ENCODE results near the gene ZSCAN21.
"Not testable (repeated sequence)": the region's sequence is repeated elsewhere in the genome, so short reads cannot be mapped to it uniquely, and the experiment has no call there.

The ZSCAN21 gene

DNA sequence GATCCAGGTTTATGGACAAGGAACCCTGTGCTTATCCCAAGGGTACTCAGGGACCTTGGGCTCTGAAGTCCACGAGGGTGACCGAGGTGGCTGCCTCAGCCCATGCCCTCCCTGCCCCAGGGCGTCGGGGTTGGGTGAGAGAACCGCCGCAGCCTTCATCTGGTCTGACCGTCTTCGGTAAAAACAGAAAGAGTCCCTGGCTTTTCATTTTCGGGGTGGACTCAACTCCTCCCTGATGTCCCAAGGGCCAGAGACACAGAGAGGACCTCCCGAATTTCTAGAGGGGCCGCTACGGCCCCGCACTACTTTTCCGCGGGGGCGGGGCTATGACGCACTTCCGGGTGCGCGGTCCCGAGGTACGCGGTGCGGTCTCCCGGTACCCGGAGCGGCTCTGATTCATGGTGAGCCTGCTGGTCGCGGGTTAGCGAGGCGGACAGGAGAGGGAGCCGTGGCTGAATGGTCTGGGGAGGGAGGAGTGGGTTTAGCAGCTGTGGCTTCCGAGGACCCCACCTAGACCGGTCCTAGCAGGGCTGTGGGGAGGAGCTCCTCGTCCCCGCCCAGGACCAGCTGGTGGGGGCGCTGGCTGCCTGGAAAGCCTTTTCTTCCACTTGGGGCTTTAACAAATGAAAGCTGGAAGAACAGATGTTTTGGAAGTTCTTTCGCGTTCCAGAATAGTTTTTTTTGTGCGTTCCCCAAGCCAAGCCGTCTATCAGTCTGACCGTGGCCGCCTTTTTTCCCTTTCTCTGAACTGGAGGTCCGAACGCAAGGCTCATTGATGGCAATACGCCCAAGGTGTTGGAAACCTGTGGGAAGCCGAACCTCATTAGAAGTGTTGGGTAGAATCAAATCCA lies at the start of gene ZSCAN21:
TSS of gene ZSCAN21 (plus strand) at position 334 of the 851 bp plus-strand sequence. CDS start 7,233 bp downstream, outside the sequence.
- peak; percentile 81 for DNase-seq (ENCODE audit: low read depth)

DNA sequence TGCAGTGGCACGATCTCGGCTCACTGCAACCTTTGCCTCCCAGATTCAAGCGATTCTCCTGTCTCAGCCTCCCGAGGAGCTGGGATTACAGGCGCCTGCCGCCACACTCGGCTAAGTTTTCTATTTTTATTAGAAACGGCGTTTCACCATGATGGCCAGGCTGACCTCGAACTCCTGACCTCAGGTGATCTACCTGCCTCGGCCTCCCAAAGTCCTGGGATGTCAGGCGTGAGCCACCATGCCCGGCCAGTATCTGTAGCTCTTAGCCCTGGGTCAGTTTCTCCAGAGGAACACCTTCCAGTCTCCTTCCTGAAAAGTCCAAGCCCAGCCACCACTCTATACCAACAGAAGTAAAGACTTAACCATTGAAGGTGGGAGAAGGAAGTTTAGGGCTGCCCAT lies 49.3 kb upstream of the ZSCAN21 start:
- no peak for DNase-seq (ENCODE audit: low read depth)

DNA sequence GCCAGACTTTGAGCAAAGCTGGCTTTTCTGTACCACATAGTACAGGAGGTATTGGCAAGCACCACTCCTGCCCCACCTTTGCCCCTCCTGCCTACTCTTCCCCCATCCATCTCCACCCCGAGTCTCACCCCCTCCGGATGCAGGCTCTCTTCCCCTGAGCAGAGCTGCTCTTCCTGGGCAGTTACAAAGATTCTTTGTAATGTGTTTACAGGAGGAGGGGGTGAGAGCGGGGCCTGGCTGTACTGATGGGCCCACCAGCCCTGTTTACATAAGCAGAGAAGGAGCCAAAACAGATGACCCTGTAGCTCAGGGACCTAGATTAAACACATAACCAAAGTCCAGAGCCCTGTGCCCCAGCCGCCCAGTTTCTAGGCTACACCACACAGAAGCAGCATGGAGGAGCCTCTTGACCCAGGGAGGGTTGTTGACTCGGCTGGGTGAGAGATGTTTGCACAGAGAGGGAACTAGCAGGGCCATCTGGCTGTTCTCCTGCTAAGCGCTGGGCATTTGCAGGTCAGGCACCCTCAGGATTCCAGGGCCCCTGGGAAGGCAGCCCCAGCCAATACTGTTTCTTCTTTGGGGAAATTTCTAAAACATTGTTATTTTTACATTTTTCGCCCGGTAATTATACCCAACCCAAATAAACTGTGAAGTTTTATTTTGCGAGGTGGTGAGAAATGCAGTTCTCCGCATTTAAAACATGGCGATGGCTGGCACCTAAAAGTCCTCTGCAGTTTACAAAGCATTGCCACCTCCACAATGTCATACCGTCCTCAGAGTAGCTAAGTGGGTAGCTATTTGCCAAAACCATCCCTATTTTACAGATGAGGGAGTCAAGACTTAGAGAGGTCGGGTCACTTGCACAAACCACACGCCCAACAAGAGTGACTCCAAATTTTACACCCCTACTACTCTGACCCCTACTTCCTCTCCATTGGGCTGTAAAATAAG lies 45.6 kb upstream of the ZSCAN21 start:
- DNase-seq (ENCODE audit: low read depth): no peak

DNA sequence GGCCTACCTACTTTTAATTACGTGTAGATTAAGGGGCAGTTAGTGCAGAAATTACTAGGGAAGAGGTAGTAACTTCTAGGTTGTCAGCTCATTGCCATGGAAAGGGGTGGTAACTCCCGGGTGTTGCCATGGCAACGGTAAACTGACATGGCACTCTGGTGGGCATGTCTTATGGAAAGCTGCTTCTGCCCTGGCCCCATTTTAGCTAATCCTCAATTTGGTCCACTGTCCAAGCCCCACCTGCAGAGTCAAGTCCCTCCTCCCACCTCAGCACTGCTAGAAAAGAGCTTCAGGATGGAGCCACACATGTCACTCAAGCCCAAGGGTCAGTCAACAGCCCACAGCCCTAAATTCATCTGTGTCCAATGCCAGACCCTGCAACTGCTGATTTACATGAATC lies 41.7 kb upstream of the ZSCAN21 start:
- DNase-seq (ENCODE audit: low read depth): no peak

DNA sequence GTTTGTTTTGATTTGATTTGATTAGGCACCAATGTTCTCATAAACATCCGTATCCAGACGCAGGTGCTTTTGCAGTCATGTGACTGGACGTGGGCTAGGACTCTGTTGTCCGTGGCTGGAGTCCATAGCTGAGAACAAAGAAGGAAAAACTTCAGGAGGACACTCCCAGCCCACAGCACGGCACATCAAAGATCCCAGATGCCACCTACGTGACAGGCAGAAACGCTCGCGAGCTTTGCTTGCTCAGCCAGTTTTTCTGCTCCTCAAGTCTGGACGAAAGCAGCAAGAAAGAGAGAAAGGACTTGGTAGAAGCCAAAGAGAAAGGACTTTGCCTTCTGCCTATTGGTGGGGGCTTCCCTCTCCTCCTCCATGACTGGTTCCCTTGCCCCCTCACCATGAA lies 41.0 kb upstream of the ZSCAN21 start:
- no peak for DNase-seq (ENCODE audit: low read depth)

DNA sequence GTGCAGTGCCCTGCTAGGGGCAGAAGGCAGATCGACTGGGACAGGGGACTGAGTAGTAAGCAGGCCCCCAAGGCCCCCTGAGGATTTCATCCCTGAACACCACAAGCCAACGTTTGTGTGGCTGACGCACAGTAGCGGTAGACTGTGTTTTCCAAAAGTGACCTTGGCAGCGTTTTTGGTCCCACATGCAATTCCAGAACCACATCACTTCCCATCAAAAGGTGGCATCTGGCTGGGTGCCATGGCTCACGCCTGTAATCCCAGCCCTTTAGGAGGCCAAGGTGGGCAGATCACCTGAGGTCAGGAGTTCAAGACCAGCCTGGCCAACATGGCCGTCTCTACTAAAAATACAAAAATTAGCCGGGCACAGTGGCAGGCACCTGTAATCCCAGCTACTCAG lies 39.6 kb upstream of the ZSCAN21 start:
- DNase-seq (ENCODE audit: low read depth): not testable (repeated sequence)

DNA sequence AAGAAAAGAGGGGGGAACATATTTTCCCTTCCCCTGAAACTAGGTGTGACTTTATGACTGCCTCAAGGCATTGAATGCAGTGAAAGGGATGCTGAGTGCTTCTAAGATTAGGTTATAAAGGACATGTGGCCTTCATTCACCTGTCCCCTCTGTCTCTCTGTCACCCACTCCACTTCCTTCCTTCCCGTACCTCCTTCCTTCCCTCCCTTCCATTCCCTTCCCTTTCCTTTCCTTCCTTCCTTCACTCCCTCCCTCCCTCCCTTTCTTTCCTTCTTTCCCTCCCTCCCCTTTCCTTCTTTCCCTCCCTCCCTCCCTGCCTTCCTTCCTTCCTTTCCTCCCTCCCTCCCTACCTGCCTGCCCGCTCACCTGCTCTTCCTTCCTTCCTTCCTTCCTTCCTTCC lies 38.7 kb upstream of the ZSCAN21 start:
- no peak for DNase-seq (ENCODE audit: low read depth)

DNA sequence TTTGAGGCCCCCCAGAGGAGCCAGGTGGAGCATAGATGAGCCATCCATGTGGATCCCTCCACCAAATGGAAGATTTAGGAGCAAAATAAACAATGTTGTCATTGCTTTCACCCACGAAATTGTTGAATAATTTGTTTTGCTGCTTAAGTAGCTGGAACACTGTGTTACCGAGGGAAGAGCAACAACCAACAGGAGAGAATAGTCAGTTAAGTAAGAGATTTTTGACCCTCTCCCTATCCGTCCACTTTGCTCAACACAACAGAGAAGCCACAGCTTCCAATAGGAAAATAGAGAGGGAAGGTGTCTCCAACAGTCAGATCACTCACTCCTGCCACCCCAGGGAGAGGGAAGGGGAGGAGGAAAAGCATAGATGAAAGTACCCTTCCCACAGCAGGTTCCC lies 38.1 kb upstream of the ZSCAN21 start:
- no peak for DNase-seq (ENCODE audit: low read depth)

DNA sequence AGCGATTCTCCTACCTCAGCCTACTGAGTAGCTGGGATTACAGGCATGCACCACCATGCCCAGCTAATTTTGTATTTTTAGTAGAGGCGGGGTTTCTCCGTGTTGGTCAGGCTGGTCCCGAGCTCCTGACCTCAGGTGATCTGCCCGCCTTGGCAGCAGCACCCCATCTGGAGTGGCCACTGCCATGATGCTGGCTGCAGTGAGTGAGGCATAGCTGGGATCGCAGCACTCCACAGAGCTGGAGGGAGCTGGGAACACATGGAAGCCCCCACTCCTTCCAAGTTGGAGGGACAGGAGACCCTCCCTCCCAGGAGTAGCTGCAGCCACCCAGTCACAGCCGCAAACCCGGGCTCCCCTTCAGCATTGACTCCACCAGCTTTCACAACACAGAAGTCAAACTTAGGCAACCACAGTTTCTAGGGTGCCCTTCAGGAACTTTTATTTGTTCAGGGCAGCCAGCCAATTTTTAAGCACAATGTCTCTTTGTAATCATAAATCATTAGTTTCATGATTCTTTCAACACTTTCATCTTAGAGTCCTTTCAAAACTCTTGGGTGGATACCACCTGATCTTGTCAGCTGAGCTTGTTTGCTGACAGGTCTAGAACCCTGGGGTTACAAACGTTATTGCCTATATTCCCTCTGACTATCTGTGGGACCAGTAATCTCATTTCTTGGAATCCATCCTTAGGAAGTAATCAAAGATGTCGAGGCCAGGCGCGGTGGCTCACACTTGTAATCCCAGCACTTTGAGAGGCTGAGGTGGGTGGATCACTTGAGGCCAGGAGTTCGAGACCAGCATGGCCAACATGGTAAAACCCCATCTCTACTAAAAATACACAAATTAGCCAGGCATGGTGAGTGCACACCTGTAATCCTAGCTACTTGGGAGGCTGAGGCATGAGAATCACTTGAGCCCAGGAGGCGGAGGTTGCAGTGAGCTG lies 36.9 kb upstream of the ZSCAN21 start:
- DNase-seq (ENCODE audit: low read depth): not testable (repeated sequence)

DNA sequence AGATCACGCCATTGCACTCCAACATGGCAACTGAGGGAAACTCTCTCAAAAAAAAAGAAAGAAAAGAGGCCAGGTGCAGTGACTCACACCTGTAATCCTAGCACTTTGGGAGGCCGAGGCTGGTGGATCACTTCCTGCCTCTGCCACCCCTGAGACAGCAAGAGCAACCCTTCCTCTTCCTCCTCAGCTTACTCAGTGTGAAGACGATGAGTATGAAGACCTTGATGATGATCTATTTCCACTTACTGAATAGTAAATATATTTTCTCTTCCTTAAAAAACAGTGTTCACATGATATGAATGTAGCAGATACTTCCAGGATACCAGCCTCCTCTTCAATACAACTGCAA lies 36.3 kb upstream of the ZSCAN21 start:
- DNase-seq (ENCODE audit: low read depth): no peak

DNA sequence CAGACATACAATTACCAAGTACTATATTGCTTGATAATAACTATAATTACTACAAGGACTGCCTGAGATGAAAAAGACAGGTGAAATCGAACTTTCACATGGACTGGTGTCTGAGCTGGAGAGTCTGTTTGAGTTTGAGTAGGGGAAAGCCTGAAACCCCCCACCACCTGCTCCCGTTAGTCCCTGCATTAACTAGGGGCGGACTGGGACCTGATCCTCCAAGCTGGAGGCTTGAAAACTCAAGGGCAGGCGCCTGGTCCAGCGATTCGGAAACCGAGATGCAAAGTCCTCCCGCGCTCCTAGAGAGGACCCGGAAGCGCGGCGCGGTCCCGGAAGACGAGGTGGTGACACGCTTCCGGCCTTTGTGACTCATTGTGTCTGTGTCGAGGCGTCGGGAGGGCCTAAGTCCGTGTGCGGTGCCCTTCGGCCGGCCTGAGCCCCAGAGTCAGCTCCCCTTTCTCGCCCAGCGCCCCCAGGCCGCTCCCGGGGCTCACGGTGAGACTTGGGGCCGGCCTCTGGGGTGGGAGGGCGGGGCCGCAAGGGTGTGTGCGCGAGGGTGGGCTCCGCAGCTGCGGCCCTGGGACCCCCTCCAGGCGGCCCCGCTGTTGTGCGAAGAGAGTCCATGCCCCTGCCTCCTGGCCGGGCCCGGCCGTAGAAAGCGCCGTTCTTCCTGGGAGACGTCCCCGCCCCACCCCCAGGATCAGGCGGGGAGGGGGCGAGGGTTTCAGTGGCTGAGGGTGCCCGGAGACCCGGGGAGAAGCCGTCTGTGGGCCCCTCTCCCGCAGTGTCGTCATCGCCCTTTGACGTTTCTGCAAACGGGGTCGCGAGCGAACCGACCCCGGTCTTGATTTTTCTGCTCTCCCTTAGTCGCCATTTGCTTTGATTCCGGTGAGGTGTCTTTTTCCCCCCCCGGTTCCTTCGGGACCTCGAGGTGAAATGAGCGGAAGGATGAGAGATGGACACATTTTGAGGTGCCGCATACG lies 34.1 kb upstream of the ZSCAN21 start, which contains the start of gene ZKSCAN1:
TSS of gene ZKSCAN1 (plus strand) at position 365 of the 983 bp plus-strand sequence. CDS start 7,911 bp downstream, outside the sequence.
- DNase-seq (ENCODE audit: low read depth): peak; percentile 91

DNA sequence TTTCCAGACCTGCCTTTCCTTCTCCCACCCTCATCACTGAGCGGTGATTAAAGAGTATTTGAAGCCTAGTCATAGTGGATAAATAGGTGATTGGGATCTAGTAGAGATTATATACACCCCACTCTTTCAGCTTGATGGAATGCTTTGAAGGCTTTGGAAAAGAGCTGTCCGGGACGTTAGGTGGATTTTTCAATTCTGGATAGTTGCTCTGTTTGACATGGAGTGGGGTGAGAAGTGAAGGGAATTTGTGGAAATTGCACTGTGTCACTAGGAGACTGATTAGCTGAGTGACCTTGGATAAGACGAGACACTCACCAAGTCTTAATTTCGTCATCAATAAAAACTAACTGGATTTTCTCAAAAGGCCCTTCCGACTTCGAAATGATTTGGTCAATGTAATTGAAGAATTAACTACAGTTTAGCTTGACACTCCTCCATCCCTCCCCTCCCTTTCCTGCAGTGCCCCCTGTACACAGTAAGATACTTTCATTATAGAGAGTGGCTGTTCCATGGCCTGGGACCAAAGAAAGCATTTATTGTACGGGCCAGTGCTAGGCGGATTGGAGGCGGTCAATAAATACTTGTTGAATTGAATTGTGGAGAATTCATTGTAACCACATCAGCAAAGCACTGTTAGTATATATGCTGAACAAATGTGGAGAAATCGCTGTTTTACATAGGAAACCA lies 33.2 kb upstream of the ZSCAN21 start:
- DNase-seq (ENCODE audit: low read depth): peak; percentile 12

DNA sequence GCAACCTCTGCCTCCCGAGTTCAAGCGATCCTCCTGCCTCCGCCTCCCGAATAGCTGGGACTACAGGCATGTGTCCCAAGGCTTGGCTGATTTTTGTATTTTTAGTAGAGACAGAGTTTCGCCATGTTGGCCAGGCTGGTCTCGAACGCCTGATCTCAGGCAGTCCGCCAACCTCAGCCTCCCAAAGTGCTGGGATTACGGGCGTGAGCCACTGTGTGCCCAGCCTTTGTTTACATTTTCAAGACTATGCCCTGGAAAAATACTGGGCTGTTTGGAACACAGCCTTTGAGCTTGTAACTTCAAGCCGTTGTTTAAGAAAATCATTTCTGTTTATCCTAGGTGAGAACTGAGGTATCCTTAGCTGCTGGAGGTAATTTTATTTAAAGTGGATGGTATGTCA lies 32.3 kb upstream of the ZSCAN21 start:
- DNase-seq (ENCODE audit: low read depth): no peak

DNA sequence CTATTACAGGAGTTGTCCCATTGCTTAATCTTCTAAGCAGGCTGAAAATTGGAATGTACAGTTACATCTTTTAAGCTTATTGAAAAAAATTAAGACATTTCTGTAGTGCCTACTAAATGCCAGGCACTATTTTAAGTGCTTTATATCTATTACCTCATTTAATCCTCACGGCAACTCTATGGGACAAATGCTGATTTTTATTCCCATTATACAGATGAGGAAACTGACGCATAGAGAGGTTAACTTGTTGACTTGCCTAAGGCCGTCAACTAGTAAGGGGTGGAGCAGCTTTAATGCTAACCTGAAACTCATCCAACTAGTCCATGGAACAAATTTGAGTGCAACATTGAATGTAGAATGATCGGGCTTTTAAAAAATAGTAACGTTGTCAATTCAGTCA lies 31.7 kb upstream of the ZSCAN21 start:
- DNase-seq (ENCODE audit: low read depth): no peak

DNA sequence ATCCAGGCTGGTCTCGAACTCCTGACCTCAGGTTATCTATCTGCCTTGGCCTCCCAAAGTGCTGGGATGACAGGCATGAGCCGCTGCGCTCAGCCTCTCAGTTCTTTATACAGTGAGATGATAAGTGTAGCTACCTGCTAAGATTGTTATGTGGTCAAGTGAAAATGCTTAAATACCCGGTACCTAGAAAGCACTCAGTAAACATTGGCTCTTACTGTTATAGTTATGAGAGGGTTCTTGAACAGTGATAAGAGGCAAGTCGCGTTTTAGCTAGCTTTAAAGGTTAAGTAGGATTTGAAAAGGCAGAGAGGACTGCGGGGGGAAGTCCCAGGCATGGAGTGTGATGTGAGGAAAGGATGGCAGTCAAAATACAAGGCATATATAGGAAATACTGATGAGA lies 29.7 kb upstream of the ZSCAN21 start:
- no peak for DNase-seq (ENCODE audit: low read depth)

DNA sequence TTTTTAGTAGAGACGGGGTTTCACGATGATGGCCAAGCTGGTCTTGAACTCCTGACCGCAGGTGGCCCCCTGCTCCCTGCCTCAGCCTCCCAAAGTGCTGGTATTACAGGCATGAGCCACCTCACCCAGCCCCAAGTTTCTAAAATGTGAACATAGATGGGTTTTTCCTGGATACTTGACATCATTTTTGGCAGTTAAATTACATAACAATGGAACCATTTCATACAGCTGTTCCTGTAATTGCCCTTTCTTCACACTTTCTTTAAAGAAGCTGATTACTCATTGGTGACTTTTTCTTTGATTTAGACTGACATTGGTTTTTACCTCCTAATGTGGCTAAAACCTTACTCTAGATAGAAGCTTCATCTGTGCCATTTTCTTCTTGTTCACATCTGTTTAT lies 28.3 kb upstream of the ZSCAN21 start:
- DNase-seq (ENCODE audit: low read depth): no peak

DNA sequence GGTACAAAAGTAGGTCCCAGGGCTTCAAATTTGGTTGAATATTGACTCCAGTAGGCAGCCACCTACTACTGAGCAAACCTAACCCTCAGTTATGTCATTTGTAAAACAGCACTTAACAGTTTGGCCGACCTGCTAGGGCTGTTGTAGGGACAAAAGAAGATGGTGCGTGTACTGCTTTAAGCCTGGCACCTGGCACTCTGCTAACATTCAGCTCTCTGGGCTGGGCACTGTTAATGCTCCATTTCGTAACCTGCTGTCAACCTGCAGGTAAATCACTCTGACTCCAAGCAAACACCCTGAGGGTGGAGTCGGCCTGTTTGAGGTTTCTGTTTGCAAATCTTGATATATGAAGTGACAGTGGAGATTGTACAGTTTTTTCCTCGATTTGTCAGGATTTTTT lies 27.0 kb upstream of the ZSCAN21 start:
- DNase-seq (ENCODE audit: low read depth): no peak

DNA sequence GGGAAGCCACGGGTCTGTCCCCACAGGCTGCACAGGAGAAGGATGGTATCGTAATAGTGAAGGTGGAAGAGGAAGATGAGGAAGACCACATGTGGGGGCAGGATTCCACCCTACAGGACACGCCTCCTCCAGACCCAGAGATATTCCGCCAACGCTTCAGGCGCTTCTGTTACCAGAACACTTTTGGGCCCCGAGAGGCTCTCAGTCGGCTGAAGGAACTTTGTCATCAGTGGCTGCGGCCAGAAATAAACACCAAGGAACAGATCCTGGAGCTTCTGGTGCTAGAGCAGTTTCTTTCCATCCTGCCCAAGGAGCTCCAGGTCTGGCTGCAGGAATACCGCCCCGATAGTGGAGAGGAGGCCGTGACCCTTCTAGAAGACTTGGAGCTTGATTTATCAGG lies 26.0 kb upstream of the ZSCAN21 start:
- no peak for DNase-seq (ENCODE audit: low read depth)

DNA sequence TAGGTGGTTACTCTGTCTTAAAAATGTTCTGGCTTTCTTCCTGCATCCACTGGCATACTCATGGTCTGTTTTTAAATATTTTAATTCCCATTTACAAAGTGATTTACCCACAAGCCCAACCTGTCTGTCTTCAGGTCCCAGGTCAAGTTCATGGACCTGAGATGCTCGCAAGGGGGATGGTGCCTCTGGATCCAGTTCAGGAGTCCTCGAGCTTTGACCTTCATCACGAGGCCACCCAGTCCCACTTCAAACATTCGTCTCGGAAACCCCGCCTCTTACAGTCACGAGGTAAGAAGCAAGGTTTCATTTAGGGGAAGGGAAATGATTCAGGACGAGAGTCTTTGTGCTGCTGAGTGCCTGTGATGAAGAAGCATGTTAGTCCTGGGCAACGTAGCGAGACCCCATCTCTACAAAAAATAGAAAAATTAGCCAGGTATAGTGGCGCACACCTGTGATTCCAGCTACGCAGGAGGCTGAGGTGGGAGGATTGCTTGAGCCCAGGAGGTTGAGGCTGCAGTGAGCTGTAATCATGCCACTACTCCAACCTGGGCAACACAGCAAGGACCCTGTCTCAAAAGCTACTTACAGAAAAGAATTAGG lies 25.5 kb upstream of the ZSCAN21 start:
- no peak for DNase-seq (ENCODE audit: low read depth)

DNA sequence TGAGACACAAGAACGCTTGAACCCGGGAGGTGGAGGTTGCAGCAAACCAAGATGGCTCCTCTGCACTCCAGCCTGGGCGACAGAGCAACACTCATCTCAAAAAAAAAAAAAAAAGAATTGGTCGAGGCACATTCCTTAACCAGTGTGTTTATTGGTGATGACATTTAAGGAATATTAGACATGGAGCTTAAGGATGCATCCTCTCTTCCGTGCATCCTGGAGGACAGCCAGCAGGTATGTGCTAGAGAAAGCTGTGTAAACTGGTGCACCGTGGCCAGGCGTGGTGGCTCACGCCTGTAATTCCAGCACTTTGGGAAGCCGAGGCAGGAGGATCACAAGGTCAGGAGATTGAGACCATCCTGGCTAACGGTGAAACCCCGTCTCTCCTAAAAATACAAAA lies 22.4 kb upstream of the ZSCAN21 start:
- no peak for DNase-seq (ENCODE audit: low read depth)

All from EH (cell line).